Gastrocnemius medialis (tissue), 4 donors: ENCODE results near the gene CACNB4. TPM values are rescaled to one million over a fixed set of nuclear protein-coding genes. Genes with fewer than 3 reads are reported as not detected.

ENCODE experiments used
- ATAC-seq, 2 donors: fragments of 150-250 bp; one replicate each; pipeline ENCODE4 v1.9.1; 2016
- DNase-seq, 2 donors: peaks; one replicate each; pipeline ENCODE4 v3.0.0-alpha.2; 2019
- H3K27ac ChIP-seq, 4 donors: fragments of 200-600 bp; sonication (generic); 1 replicate in 1 of 4; 2 replicates in 3 of 4; pipeline ENCODE4 v1.5.1; 2016 to 2018; ENCODE audit warnings: mild to moderate bottlenecking in 2 of 4, moderate library complexity in 1 of 4
- H3K27me3 ChIP-seq, 3 donors: fragments of 200-600 bp; sonication (generic) in 2 of 3; 1 replicate in 1 of 3; 2 replicates in 2 of 3; pipeline versions ENCODE4 v1.5.1 to v1.6.0; 2016 to 2019; ENCODE audit warnings: mild to moderate bottlenecking in 1 of 3, moderate library complexity in 1 of 3
- H3K36me3 ChIP-seq, 2 donors: fragments of 200-600 bp; sonication (generic) in 1 of 2; one replicate each; pipeline ENCODE4 v1.5.1; 2017 to 2018
- H3K4me1 ChIP-seq, 2 donors: fragments of 200-600 bp; sonication (generic) in 1 of 2; one replicate each; pipeline ENCODE4 v1.5.1; 2016 to 2017; ENCODE audit warnings: mild to moderate bottlenecking in 2 of 2
- H3K4me3 ChIP-seq, 4 donors: fragments of 200-600 bp; sonication (generic) in 3 of 4; 1 replicate in 1 of 4; 2 replicates in 3 of 4; pipeline ENCODE4 v1.5.1; 2016 to 2019; ENCODE audit warnings: mild to moderate bottlenecking in 2 of 4
- H3K9me3 ChIP-seq, 3 donors: fragments of 200-600 bp; sonication (generic) in 2 of 3; 1 replicate in 1 of 3; 2 replicates in 2 of 3; pipeline ENCODE4 v1.5.1; 2016 to 2019
- CTCF ChIP-seq, 5 experiments: fragments of 450-650 bp in 3 of 5; fragments of 200-600 bp in 2 of 5; sonication (generic) in 2 of 5; IDR thresholded peaks in 4 of 5; conservative IDR thresholded peaks in 1 of 5; 1 replicate in 4 of 5; 2 replicates in 1 of 5; pipeline ENCODE4 v1.5.1; 2016 to 2019; ENCODE audit warnings: antibody characterized with exemption in 5 of 5, mild to moderate bottlenecking in 3 of 5, moderate library complexity in 3 of 5
- POLR2A ChIP-seq, 2 donors: fragments of 450-650 bp; IDR thresholded peaks; one replicate each; pipeline ENCODE4 v1.6.1; 2017; ENCODE audit warnings: antibody characterized with exemption in 2 of 2, mild to moderate bottlenecking in 2 of 2, moderate library complexity in 2 of 2
- in situ Hi-C, 4 donors: fragments of 200-750 bp; cut with MboI; loops; one replicate each; pipeline versions ENCODE4 v1.15.0 to v1.8.0; 2017; ENCODE audit warnings: low sequenced_read_pairs in 4 of 4
- intact Hi-C: fragments of 100-400 bp; cut with DNase I; formaldehyde crosslinking; loops from one replicate; pipeline ENCODE4 v1.15.1; 2023; ENCODE audit warnings: low total_unique reads
- total RNA-seq, 4 donors: library from RNA; depleted of rRNA; stranded (reverse); fragments of >200 nt; gene quantifications; one replicate each; pipeline versions ENCODE4 v1.1.0 to v1.2.3, GENCODE V29; 2016

CACNB4 gene
- total RNA-seq, 4 donors from 2014 or later = 0.04 to 0.56 (median 0.36) TPM

GRCh38 chr2:151830961-151831360 is 267.9 kb downstream of the CACNB4 start:
- Histone ChIP-seq H3K27ac (no peak overlapping the region), H3K9me3 (no peaks in the 10 kb centered on the region), H3K36me3 (no peaks in the 10 kb centered on the region), H3K27me3 (no peaks in the 10 kb centered on the region), H3K4me3 (no peak overlapping the region), H3K4me1 (peaks cover 20 to 24% of the 10 kb centered on the region in 2 donors)
- in situ Hi-C loops (loop anchor here in 2 of 4 donors (25.0 kb wide), 2 partner anchors 181 to 881 kb away; partner anchors contain the start of genes ARL6IP6 (in 1 of the 2) and PRPF40A (in 1 of the 2)), intact Hi-C loops (no loop called here)
- DNase-seq = no peak
- TF ChIP-seq CTCF (IDR thresholded peaks at IDR 0.05 in 4 of 5, conservative IDR thresholded peaks at IDR 0.05 in 1 of 5) (no peak), POLR2A (IDR thresholded peaks at IDR 0.05) (no peak)
- ATAC-seq = no peak

GRCh38 chr2:151828890-151829324 is 269.9 kb downstream of the CACNB4 start:
- peak overlapping the region; percentile 87 to 94 (median 90) for H3K4me3 ChIP-seq
- intact Hi-C loops = loop anchor here (2.0 to 5.0 kb wide), 5 partner anchors 94 to 888 kb away; partner anchors contain the start of genes ARL6IP6, NEB and PRPF40A
- H3K9me3 ChIP-seq = no peaks in the 10 kb centered on the region
- in situ Hi-C loops = loop anchor here in 2 of 4 donors (25.0 kb wide), 2 partner anchors 183 to 883 kb away; partner anchors contain the start of genes ARL6IP6 (in 1 of the 2) and PRPF40A (in 1 of the 2)
- ATAC-seq = no peak
- H3K36me3 ChIP-seq = no peaks in the 10 kb centered on the region
- no peak for DNase-seq
- H3K27ac ChIP-seq = peak overlapping the region; percentile 90 to 96 (median 95)
- no peaks in the 10 kb centered on the region for H3K27me3 ChIP-seq
- H3K4me1 ChIP-seq = peaks cover 40 to 43% of the 10 kb centered on the region in 2 donors
- no peak for TF ChIP-seq CTCF (IDR thresholded peaks at IDR 0.05 in 4 of 5, conservative IDR thresholded peaks at IDR 0.05 in 1 of 5)
- TF ChIP-seq POLR2A (IDR thresholded peaks at IDR 0.05) = no peak

DNA sequence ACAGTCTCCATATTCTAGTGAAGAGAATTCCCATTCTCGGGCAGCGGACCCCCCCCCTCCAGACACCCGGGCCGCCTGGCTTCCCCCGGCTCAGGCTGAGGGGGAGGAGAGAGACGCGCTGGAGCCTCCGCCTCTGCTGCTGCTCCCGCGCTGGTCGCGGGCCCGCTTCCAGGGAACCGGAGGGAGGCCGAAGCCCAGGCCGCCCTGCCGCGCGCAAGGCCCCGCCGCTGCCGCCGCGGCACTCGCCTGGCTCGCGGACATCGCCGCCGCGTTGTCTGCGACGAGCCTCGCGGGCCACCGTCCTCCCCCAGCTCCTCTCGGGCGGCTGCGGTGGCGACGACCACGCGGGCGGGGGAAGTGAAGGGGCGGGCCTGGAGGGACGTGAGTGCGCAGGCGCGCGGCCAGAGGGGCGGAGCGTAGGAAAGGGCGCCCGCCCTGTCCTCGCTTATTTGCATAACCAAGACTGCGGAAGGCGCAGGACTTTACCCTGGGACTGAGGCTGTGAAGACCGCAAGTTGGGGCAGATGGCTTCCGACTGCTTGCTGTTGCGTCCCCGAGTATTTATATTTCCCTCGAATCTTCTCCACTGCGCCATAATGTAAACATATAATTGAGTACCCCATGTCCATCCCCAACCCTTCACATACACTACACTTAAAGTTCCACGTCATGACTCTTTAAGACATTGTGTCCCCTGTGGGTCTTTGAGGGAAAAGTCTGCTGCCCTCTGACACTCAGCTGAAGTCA is 270.5 kb downstream of the CACNB4 start, which contains the start of gene ARL5A:
Gene ARL5A, minus strand, starts transcription at position 279 of the 747 bp plus-strand sequence. Its CDS starts 245 bp downstream, at position 34.
- in situ Hi-C loops = loop anchor here in 2 of 4 donors (25.0 kb wide), 2 partner anchors 184 to 884 kb away; partner anchors contain the start of genes ARL6IP6 (in 1 of the 2) and PRPF40A (in 1 of the 2)
- Histone ChIP-seq H3K27ac (peak within 1 kb of the TSS; percentile 90 to 96 (median 95)), H3K4me3 (peak within 1 kb of the TSS; percentile 87 to 94 (median 90)), H3K9me3 (no peaks in the 10 kb centered on the region), H3K4me1 (peaks cover 46 to 49% of the 10 kb centered on the region in 2 donors), H3K27me3 (no peaks in the 10 kb centered on the region), H3K36me3 (no peaks in the 10 kb centered on the region)
- intact Hi-C loops = loop anchor here (2.0 to 5.0 kb wide), 5 partner anchors 94 to 889 kb away; partner anchors contain the start of genes ARL6IP6, NEB and PRPF40A
- peak in 1 of 5 experiments; percentile 5 for TF ChIP-seq CTCF (IDR thresholded peaks at IDR 0.05 in 4 of 5, conservative IDR thresholded peaks at IDR 0.05 in 1 of 5)
- TF ChIP-seq POLR2A (IDR thresholded peaks at IDR 0.05) = peak; percentile 92 to 96
- DNase-seq (peak; percentile 93 to 95), ATAC-seq (peak; percentile 88)

DNA sequence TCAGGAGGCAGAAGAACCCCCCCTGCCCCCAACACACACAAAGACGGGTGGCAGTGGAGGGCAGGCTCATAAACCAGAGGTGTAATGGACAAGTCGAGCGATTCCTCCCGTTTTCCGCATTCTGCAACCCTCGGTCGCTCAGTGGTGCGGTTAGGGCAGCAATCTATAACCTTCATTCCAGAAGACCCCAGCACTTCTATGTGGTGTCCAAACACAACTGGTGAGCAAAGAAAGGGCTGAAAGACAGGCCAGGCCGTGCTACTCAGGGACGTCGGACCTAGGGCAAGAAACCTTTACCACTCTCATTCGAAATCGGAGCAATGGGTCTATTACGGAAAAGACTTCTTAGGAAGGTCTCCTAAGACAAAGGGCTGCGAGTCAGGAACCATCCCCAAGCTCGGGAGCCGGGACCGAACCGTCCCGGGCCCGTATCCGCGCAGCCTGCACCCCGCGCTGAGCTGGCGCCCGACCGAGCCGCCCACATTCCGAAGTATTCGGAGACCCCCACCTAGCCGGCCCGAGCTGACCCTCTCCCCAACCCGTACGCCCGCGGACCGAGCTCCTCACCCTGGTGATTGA is 271.2 kb downstream of the CACNB4 start:
- no peak for TF ChIP-seq POLR2A (IDR thresholded peaks at IDR 0.05)
- no peak for TF ChIP-seq CTCF (IDR thresholded peaks at IDR 0.05 in 4 of 5, conservative IDR thresholded peaks at IDR 0.05 in 1 of 5)
- ATAC-seq (peak; percentile 20), DNase-seq (no peak)
- in situ Hi-C loops (loop anchor here in 2 of 4 donors (25.0 kb wide), 2 partner anchors 185 to 885 kb away; partner anchors contain the start of genes ARL6IP6 (in 1 of the 2) and PRPF40A (in 1 of the 2)), intact Hi-C loops (loop anchor here (2.0 to 5.0 kb wide), 5 partner anchors 95 to 890 kb away; partner anchors contain the start of genes ARL6IP6, NEB and PRPF40A)
- Histone ChIP-seq H3K9me3 (no peaks in the 10 kb centered on the region), H3K4me1 (peaks cover 50 to 56% of the 10 kb centered on the region in 2 donors), H3K27me3 (no peaks in the 10 kb centered on the region), H3K36me3 (no peaks in the 10 kb centered on the region), H3K4me3 (peak overlapping the region; percentile 87 to 94 (median 90)), H3K27ac (peak overlapping the region; percentile 90 to 96 (median 95))
